Cardiac fibroblast (primary cell): ENCODE data around the gene FBLL1.

Source experiments
- DNase-seq, 2 donors: peaks; one replicate each; pipeline versions ENCODE4 v3.0.0 to v3.0.0-alpha.2; 2010; ENCODE audit warnings: low read depth in 2 of 2
- H3K4me3 ChIP-seq, 2 donors: replicated peaks in 1 of 2; 1 replicate in 1 of 2; 2 replicates in 1 of 2; pipeline ENCODE4 v1.5.1; 2011; ENCODE audit warnings: low read depth in 2 of 2, low read length in 2 of 2, mild to moderate bottlenecking in 2 of 2, moderate library complexity in 1 of 2
- TF ChIP-seq, protein P1 (sequence below): IDR thresholded peaks from one replicate; pipeline ENCODE4 v1.5.1; 2011; ENCODE audit warnings: low read depth, mild to moderate bottlenecking, low read length, inconsistent platforms

Gene FBLL1

DNA sequence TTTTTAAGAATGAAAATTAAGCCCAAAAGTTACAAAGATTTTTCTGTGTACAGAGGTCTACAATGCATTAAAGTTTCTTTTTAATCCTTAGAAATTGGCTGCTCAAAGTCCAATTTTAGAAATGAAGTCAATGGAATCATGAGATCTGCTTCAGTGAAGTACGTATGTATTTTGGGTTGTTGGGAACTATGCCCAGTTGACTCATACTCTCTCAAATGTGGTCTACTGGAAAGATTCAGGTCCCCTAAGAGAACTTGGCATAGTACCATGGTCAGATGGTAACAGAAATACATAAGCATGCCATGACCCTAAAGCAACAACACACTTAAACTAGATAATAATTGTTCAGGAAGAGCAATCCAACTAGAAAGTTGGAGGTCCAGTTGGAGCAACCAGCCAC lies 23.0 kb downstream of the FBLL1 start:
- peak; percentile 95 to 98 for DNase-seq
- no peak overlapping the region for H3K4me3 ChIP-seq
- TF ChIP-seq, protein P1, sequence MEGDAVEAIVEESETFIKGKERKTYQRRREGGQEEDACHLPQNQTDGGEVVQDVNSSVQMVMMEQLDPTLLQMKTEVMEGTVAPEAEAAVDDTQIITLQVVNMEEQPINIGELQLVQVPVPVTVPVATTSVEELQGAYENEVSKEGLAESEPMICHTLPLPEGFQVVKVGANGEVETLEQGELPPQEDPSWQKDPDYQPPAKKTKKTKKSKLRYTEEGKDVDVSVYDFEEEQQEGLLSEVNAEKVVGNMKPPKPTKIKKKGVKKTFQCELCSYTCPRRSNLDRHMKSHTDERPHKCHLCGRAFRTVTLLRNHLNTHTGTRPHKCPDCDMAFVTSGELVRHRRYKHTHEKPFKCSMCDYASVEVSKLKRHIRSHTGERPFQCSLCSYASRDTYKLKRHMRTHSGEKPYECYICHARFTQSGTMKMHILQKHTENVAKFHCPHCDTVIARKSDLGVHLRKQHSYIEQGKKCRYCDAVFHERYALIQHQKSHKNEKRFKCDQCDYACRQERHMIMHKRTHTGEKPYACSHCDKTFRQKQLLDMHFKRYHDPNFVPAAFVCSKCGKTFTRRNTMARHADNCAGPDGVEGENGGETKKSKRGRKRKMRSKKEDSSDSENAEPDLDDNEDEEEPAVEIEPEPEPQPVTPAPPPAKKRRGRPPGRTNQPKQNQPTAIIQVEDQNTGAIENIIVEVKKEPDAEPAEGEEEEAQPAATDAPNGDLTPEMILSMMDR, result no peak

DNA sequence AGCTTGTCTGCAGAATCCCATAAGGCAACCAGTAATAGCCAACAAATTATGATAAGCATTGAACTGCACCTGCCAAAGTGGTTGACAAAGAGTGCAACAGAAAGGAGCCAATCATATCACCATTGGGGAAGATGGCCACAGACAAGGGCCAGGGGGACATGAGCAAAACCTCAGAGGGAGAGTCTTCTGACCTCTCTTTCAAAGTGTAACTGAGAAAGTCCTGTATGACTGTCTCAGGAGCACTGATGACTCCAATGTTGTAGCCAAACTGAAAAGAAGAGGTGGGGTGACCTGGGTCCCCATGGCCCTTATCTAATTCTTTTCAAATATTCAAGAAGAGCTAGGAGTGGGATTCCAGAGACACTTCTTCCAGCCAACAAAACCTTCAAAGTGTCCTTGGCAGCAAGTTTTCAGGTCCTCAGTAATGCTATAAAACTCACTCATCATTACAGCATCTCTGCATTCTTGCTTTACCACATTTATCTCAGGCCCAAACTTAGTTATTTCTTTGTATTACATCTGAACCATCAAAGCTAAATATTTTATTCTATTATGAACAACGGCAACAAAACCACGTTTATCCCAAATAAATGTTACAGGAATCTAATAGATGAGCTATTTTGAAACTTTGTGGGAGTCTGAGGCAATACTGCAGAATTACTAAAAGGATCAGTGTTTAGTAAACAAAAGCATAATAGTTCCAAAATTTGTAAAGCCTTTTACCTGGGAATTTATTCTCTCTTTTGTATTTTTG lies 24.4 kb downstream of the FBLL1 start:
- H3K4me3 ChIP-seq, result no peak overlapping the region
- TF ChIP-seq, protein P1, result no peak
- DNase-seq, result no peak

DNA sequence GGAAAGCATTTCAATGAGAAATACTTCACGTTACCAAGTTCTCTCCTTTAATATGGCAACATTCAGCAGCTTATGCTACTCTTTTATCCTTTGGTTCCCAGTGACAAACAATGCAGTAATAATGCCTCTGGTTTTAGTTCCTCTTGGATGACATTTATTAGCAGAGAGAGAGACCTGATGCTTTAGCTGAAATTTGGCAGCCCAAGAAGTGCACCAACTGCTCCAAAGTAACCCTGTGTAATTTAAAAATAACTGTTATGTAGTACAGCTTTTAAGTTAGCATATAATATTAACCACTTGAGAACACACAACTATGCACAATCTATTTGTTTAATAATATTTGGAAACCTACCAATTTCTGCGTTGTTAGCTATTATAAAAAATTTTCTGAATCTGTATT lies 28.3 kb downstream of the FBLL1 start:
- TF ChIP-seq, protein P1, result no peak
- H3K4me3 ChIP-seq, result no peak overlapping the region
- DNase-seq, result no peak

DNA sequence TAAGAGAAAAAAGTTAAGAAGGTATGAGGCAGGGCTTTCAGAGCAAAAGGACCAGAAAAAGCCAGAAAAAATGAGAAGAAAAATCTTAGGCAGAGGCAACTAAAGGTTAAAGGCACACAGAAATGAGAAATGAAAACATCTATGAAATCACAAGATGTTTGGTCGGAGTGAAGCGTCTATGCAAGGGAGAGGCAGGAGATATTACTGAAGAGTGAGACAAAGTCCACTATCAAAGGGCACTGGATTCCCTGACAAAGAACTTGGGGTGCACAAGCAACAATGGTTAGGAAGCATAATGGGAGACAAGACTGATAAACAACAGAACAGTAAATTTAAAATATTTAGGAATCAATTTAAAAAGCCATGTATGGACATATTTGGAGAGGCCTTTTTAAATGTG lies 33.2 kb downstream of the FBLL1 start:
- no peak for DNase-seq
- TF ChIP-seq, protein P1, result no peak
- no peak overlapping the region for H3K4me3 ChIP-seq

DNA sequence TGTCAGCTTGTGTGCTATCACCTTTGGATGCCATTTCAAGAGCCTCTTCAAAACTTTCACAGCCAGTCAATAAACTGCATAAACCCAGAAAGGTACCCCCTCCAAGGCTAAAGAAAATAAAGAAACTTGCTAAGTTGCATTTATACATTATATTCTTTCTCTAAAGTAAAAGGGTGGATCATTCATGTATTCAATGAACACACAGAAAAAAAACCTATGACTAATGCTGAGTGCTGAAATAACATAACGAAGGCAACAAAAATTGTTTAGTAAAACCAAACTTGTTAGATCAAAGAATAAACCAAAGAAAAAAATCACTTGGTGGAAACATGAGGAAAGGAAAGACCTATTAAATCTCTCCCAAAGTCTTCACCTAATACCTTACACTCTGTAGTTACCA lies 34.9 kb downstream of the FBLL1 start:
- TF ChIP-seq, protein P1, result no peak
- DNase-seq, result no peak
- H3K4me3 ChIP-seq, result no peak overlapping the region

DNA sequence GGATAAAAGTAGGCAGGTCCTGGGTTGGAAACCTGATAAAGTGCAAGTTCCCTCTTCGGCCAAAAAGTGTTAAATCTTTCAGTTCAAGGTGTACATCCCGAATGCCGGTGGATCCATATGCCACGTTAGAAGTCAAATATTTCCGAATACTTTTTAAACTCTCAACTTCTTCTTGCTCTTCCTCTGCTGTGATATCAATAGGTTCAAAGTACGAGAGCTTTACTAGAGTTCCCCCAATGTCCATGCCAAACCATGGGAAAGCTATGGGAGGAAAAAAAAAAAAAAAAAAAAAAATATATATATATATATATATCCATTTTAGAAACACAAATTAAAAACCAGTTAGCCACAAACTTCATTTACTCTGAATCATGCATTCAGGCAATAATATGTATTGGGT lies 39.6 kb downstream of the FBLL1 start:
- TF ChIP-seq, protein P1, result no peak
- no peak for DNase-seq
- no peak overlapping the region for H3K4me3 ChIP-seq
